ENCODE measurements around the gene MEOX2.

DNA sequence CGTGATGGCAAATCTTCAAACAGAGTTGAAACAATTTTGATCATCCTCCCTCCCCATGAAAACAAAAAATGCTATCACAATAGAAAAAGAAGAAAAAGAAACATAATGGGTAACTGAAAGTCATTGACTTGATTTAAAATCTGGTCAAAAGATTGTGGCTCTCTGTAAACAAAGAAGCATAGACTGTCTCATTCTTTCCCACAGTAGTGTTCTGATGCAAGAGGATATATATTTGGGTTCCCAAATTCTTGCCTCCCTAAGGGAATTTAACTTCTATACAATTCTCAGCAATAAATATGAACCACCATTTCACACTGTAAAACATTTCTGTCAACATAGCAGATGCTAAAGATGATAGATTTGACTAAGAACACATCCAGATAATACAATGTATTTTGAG, 32.8 kb upstream of the MEOX2 start:
- TF ChIP-seq POLR2A (IDR thresholded peaks at IDR 0.05; ENCODE audit: low read depth, low read length), result no peak
- no peak for TF ChIP-seq TAF1 (IDR thresholded peaks at IDR 0.05; ENCODE audit: low read depth, low read length)
- TF ChIP-seq POLR2AphosphoS5 (IDR thresholded peaks at IDR 0.05; ENCODE audit: low read depth, low read length), result no peak
- no peak for TF ChIP-seq SPI1 (IDR thresholded peaks at IDR 0.05; ENCODE audit: low read depth, low read length)

All from GM12891 (cell line).